HG03135 (cell line): ENCODE data around the gene AP2M1.

ENCODE experiments used
- ATAC-seq: cut with Tn5 transposase; IDR thresholded peaks from one replicate; pipeline ENCODE4 v1.9.1; 2021; ENCODE audit warnings: mild to moderate bottlenecking, moderate library complexity; ENCODE audit not compliant: unreplicated experiment

Gene AP2M1

DNA sequence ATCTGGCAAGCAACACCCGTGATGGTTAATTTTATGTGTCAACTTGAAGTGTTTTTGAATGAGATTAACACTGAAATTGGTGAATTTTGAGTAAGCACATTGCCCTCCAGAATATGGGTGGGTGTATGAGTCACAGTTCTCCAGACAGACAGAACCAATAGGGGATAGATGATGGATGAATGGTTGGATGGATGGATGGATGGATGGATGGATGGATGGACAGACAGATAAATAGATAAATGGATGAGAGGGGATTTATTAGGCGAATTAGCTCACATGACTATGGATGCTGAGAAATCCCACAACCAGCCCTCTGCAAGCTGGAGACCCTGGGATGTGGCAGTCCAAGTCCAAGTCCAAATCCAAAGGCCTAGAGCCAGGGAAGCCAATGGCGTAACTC is 49.3 kb downstream of the AP2M1 start:
- ATAC-seq: no peak

- peak; percentile 46 for ATAC-seq
Observed at GRCh38 chr3:184227481-184227935, 52.9 kb downstream of the AP2M1 start.

DNA sequence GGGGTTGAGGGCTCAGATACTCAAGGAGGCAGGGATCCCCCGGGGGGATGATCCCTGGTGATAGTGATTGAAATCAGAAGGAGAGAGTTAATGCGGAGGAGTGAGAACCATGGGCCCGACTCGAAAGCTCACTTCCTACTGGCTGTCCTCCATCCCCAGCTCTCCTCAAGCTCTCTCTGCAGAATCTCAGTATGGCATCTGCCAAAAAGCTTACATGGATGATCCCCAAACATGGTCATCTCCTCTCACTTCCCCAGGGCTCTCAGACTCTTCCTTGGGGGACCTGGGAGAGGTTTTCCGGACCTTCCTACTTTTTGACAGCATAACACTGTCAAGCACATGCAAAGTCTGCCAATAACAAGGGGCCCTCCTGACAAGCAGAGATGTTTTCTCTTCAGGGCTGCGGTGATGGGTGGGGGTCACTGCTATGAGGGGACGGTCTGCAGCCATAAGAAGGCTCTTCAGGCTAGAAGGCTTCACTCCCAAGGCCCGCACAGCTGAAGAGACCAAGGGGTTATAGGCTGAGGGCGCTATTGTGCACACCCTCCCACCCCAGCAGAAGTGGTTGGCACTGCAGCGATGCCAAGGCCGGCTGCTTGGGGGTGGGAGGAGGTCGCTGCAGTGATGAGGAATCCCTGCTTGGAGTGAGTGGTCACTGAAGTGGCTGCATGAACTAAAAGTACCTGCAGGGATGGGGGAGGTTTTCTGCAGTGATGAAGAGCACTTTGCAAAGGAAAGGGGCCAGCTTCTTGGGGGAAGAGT is 53.9 kb downstream of the AP2M1 start:
- ATAC-seq: no peak

GRCh38 chr3:184229394-184230080 is 54.9 kb downstream of the AP2M1 start, which contains the start of gene VWA5B2:
Gene VWA5B2, plus strand, starts transcription at chr3:184229585. Its CDS starts 944 bp downstream, at chr3:184230529.
- ATAC-seq: peak; percentile 78

GRCh38 chr3:184230081-184230602 is 55.5 kb downstream of the AP2M1 start:
- ATAC-seq: no peak

DNA sequence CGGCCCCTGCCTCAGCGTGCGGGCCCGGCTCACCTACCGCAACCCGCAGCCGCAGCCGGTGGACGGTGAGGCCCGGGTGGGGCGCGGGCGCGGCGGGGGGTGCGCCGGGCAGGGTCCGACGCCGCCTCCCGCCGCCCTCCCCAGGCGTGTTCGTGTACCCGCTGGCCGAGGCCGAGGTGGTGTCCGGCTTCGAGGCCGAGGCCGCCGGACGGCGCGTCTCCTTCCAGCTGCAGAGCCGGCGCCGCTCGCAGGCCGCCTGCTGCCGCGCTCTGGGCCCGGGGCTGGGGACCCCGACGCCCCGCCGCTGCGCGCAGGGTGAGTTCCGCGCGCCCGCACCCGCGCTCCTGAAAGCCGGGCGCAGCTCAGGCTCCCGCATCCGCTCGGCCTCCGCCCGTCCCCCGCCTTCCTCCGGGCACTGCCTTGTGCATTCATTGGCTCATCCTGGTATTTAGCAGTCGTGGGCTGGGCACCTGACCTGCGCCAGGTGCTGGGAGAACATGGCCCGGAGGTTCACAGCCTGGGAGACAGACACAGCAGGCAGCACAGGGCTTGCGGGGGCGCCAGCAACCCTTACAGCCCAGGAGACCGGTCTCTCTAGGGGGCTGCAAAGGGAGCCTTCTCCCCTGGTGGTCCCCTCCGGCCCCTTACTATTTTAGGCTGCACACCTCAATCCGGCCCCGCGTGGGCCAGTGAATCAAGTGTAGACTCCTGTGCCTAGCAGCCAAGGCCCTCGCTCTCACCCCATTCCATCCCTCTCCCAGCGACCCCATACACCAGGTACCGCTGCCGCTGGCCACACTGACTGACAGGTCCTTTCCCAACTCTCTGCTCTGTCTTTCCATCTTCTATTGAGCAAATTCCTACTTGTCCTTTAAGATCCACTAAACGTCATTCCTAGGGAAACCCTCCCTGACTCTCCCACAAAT is 56.2 kb downstream of the AP2M1 start:
- no peak for ATAC-seq

DNA sequence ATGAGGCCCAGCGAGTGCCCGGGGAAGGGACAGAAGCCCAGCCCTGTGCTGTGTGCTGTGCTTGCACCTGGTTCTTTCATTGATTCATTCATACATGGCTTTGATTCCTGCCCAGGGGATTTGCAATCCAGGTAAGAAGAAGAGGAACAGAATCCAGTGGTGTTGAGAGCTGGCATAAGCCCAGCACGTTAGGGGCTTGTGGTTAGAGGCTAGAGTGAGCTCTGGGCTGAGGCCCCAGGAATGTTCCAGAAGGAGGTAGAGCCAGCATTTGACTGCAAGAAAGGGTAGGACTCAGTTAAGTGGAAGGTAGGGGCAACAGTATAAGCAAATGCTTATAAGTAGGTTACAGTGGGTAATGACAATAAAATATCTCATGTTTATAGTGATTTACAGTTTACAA is 57.0 kb downstream of the AP2M1 start:
- no peak for ATAC-seq

DNA sequence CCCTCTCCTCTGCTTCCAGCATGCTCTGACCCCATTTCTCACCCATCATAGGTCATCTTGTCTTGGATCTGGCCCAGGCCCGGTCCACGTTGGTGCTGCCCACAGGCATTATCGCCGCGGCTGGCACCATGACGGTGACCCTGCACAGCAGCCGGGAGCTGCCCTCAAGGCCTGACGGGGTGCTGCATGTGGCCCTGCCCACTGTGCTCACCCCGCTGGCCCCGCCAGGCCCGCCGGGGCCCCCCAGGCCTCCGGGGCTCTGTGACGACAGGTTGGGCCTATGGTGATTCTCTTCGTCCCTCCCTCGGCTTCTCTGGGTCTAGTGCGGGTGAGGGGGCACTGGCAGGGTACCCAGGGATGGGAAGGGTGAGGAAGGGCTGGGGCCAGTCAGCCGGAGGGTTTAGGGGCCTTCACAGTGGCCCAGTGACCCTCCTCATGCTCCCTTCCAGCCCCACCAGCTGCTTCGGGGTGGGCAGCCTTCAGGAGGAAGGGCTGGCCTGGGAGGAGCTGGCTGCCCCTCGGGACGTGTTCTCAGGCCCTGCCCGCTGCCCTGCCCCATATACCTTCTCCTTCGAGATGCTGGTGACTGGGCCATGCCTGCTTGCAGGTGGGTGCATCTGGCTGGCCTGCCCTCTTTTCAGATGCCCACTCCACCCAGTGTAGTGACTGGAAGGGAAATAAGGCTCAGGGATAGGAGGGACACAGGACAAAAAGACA is 58.6 kb downstream of the AP2M1 start:
- no peak for ATAC-seq
